VCaP (cell line): Measurements from ENCODE around the gene WDR5.

Experiments
- H3K27ac ChIP-seq: fragments of 450-650 bp; 2 replicates; pipeline ENCODE4 v1.5.1; 2017
- TF ChIP-seq, protein P1 (sequence below): fragments of 450-650 bp; conservative IDR thresholded peaks from 2 replicates; pipeline ENCODE4 v1.5.1; 2017; ENCODE audit warnings: mild to moderate bottlenecking, moderate library complexity

Gene WDR5

DNA sequence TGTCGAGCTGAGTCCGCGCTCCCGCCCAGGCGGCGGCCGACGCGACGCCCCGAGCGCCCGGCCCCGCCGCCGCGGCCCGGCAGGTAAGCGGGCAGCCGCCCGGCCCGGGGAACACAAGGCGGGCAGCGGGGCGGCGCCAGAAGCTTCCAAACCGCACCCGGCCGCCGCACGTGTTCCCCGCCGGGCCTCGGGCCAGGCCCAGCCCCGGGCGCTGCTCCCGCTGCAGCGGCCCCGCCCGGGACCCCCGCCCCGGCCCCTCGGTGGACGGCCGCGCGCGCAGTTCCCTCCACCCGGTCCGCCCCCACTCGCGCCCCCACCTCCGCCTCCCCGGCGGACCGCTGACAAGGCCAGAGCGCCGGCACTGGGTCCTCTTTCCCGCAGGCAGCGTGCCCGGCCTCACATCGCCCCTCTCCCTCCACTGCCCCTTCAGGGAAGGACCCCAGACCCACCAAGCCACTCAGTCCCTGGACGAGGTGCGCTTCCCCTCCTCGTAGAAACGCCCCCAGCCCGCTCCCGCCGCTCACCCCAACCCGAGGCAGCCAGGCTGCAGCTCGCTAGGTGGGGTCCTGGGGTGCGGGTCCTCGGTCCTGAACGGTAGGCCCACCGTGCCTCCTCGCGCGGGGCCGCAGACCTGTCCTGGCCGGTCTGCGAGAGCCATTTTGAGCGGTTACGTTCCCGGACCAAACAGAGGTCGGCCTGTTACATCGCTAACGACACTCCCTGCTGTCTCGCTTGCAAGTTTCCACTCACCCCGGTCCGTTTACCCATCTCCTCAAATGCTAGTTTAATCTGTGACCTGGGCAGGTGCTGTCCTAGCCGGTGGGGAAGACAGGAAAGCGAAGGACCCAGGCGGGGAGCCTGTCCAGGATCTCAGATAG, 475 bp downstream of the WDR5 start:
- H3K27ac ChIP-seq = peak overlapping the region; percentile 99
- TF ChIP-seq, protein P1, sequence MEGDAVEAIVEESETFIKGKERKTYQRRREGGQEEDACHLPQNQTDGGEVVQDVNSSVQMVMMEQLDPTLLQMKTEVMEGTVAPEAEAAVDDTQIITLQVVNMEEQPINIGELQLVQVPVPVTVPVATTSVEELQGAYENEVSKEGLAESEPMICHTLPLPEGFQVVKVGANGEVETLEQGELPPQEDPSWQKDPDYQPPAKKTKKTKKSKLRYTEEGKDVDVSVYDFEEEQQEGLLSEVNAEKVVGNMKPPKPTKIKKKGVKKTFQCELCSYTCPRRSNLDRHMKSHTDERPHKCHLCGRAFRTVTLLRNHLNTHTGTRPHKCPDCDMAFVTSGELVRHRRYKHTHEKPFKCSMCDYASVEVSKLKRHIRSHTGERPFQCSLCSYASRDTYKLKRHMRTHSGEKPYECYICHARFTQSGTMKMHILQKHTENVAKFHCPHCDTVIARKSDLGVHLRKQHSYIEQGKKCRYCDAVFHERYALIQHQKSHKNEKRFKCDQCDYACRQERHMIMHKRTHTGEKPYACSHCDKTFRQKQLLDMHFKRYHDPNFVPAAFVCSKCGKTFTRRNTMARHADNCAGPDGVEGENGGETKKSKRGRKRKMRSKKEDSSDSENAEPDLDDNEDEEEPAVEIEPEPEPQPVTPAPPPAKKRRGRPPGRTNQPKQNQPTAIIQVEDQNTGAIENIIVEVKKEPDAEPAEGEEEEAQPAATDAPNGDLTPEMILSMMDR = no peak

GRCh38 chr9:134136996-134137299, 1.1 kb downstream of the WDR5 start:
- peak overlapping the region; percentile 99 for H3K27ac ChIP-seq
- TF ChIP-seq, protein P1 = no peak

DNA sequence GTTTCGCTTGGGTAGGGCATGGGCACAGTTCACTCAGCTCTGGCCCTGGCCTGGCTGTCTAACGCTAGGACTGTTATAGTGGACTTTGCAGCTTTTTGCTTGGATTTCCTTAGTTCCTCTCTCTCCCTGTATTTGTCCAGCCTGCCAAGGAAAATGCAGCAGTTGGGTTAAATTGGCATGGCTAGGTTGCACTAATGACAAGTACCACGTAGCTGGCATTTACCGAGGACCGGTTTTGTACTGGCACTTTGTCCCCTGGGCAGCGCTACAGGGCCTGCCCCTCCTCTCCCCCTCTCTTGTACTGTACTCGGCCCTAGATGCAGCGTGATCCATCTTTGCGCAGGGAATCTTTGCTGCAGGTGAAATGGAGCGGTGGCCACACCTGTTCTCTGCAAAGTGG, 2.4 kb downstream of the WDR5 start:
- TF ChIP-seq, protein P1 = no peak
- peak overlapping the region; percentile 99; the same call in 1 of the 2 replicates for H3K27ac ChIP-seq

- peak overlapping the region; percentile 99; the same call in 1 of the 2 replicates for H3K27ac ChIP-seq
- TF ChIP-seq, protein P1 = no peak
These were observed 3.2 kb downstream of the WDR5 start for GRCh38 chr9:134139081-134139480.

DNA sequence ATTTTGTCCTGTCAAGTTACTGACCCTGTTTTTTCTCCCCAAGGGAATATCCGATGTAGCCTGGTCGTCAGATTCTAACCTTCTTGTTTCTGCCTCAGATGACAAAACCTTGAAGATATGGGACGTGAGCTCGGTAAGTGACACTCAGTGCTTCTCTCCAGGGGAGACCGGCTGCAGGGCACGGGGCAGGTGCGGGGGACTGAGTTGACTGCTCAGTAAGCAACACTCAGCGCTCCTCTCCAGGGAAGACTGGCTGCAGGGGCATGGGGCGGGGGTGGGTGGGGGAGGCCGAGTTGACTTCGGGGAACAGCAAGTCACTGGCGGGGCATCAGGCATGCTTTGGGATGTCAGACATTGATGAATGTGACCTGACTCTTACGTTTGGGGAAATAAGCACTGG, 6.0 kb downstream of the WDR5 start:
- TF ChIP-seq, protein P1 = no peak
- H3K27ac ChIP-seq = no peak overlapping the region

- H3K27ac ChIP-seq = no peak overlapping the region
- TF ChIP-seq, protein P1 = no peak
These were observed 8.9 kb downstream of the WDR5 start for GRCh38 chr9:134144801-134145200.

GRCh38 chr9:134145262-134145661, 9.4 kb downstream of the WDR5 start:
- H3K27ac ChIP-seq = no peak overlapping the region

More at GRCh38 chr9:134145262-134145661, 9.4 kb downstream of the WDR5 start:
- TF ChIP-seq, protein P1 = no peak
